Thoracic aorta (tissue), 2 donors: ENCODE measurements around the gene CGB7. TPM values are rescaled to one million over a fixed set of nuclear protein-coding genes. Genes with fewer than 3 reads are reported as not detected.

Experiments used
- ATAC-seq: fragments of 150-250 bp; one replicate; pipeline ENCODE4 v1.8.0; 2017; ENCODE audit warnings: low read depth; ENCODE audit not compliant: insufficient number of reproducible peaks, low FRiP score
- DNase-seq: peaks from one replicate; pipeline ENCODE4 v3.0.0-alpha.2; 2020; ENCODE audit warnings: low spot score
- H3K27ac ChIP-seq, 2 donors: fragments of 200-600 bp; sonication (generic); 1 replicate in 1 of 2; 2 replicates in 1 of 2; pipeline ENCODE4 v1.5.1; 2016; ENCODE audit warnings: mild to moderate bottlenecking in 2 of 2, moderate library complexity in 2 of 2
- H3K27me3 ChIP-seq: fragments of 200-600 bp; sonication (generic); replicated peaks from 2 replicates; pipeline ENCODE4 v1.6.0; 2016; ENCODE audit warnings: mild to moderate bottlenecking; ENCODE audit not compliant: insufficient read depth
- H3K36me3 ChIP-seq: fragments of 200-600 bp; sonication (generic); one replicate; pipeline ENCODE4 v1.5.1; 2016
- H3K4me1 ChIP-seq, 2 donors: fragments of 200-600 bp; sonication (generic); 1 replicate in 1 of 2; 2 replicates in 1 of 2; pipeline versions ENCODE4 v1.5.1 to v1.6.0; 2016; ENCODE audit warnings: low read depth in 2 of 2, mild to moderate bottlenecking in 1 of 2; ENCODE audit not compliant: control insufficient read depth in 1 of 2
- H3K4me3 ChIP-seq: fragments of 200-600 bp; sonication (generic); 2 replicates; pipeline ENCODE4 v1.5.1; 2016; ENCODE audit warnings: mild to moderate bottlenecking
- H3K9me3 ChIP-seq: fragments of 200-600 bp; sonication (generic); 2 replicates; pipeline ENCODE4 v1.5.1; 2016
- total RNA-seq, 2 donors: library from RNA; depleted of rRNA; stranded (reverse); fragments of >200 nt; gene quantifications; one replicate each; pipeline versions ENCODE4 v1.1.0 to v1.2.3, GENCODE V29; 2016
- TF ChIP-seq, protein P1 (sequence below): fragments of 200-600 bp; sonication (generic); IDR thresholded peaks from one replicate; pipeline ENCODE4 v1.5.1; 2019; ENCODE audit warnings: antibody characterized with exemption

Gene CGB7
- total RNA-seq, 2 donors from 2014 or later, result not detected

DNA sequence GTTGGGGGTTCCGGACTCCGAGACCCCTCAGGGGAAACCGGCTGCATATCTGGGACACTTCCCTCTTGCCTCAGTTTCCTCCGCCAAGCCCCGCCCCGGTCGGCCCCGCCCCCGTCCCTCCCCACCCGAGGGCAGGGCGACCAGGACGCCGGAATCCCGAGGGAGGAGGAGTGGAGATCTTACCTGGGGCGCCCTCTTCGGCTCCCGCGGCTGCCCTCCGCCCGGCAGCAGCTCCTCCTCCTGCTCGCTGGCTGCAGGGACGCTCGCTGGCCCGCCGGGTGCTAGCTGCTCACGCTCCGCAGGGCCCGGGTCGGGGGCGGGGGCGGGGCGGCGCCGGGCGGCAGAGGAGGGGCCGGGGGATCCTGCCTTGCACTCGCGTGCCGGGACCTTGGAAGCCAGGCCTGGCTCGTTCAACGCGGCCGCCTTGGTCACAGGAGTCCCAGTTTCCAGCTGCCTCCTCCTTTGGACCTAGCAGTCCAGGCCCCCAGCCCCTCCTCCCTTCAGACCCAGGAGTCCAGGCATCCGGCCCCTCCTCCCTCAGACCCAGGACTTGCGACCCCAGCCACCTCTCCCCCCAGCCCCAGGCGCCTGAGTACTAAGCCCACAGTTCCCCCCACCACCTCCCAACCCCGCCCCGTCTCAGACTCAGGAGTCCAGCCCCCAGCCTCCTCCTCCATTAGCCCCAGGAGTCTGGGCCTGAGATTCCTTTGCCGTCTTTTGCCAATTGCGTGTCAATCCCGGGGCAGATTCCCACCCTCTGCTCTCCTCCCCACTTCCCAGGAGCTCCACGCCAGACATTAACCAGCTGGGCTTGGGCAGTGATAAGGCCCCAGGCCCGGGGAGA, 7.4 kb upstream of the CGB7 start, which contains the start of gene NTF4:
NTF4 (minus strand) TSS at position 51 of the 844 bp plus-strand sequence. CDS start 2,821 bp downstream, outside the sequence.
- H3K4me3 ChIP-seq, result peak within 1 kb of the TSS; percentile 43
- ATAC-seq (no peak), DNase-seq (no peak)
- TF ChIP-seq, protein P1, sequence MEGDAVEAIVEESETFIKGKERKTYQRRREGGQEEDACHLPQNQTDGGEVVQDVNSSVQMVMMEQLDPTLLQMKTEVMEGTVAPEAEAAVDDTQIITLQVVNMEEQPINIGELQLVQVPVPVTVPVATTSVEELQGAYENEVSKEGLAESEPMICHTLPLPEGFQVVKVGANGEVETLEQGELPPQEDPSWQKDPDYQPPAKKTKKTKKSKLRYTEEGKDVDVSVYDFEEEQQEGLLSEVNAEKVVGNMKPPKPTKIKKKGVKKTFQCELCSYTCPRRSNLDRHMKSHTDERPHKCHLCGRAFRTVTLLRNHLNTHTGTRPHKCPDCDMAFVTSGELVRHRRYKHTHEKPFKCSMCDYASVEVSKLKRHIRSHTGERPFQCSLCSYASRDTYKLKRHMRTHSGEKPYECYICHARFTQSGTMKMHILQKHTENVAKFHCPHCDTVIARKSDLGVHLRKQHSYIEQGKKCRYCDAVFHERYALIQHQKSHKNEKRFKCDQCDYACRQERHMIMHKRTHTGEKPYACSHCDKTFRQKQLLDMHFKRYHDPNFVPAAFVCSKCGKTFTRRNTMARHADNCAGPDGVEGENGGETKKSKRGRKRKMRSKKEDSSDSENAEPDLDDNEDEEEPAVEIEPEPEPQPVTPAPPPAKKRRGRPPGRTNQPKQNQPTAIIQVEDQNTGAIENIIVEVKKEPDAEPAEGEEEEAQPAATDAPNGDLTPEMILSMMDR, result no peak
- no peaks in the 10 kb centered on the region for H3K9me3 ChIP-seq
- no peaks in the 10 kb centered on the region for H3K27me3 ChIP-seq
- no peak within 1 kb of the TSS for H3K27ac ChIP-seq
- H3K4me1 ChIP-seq, result no peaks in the 10 kb centered on the region
- H3K36me3 ChIP-seq, result no peaks in the 10 kb centered on the region

DNA sequence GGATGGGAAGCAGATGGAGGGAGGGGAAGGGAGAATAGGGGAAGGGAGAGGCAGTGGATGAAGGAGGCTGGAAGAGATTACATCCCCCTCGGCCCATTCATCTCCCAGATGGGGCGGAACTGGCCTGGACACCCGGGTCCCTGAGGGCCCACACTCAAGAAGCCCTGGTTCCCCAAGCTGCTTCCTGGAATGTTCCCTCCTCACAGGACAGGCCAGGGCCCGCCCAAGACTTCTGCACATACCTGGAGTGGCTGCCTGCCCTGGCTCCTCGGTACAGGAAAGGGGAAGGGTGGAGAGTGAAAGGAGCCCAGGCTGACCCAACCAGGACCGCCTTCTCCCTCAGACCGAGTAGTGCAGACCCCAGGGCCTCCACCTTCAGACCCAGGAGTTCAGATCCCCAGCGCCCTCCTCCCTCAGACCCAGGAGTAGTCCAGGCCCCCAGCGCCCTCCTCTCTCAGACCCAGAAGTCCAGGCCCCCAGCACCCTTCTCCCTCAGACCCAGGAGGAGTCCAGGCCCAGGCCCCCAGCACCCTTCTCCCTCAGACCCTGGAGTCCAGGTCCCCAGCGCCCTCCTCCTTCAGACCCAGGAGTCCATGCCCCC, 6.6 kb upstream of the CGB7 start:
- H3K4me3 ChIP-seq, result no peak overlapping the region
- no peak for ATAC-seq
- H3K27ac ChIP-seq, result no peak overlapping the region
- H3K36me3 ChIP-seq, result no peaks in the 10 kb centered on the region
- TF ChIP-seq, protein P1, result no peak
- H3K27me3 ChIP-seq, result no peaks in the 10 kb centered on the region
- no peaks in the 10 kb centered on the region for H3K9me3 ChIP-seq
- no peak for DNase-seq
- H3K4me1 ChIP-seq, result no peaks in the 10 kb centered on the region

DNA sequence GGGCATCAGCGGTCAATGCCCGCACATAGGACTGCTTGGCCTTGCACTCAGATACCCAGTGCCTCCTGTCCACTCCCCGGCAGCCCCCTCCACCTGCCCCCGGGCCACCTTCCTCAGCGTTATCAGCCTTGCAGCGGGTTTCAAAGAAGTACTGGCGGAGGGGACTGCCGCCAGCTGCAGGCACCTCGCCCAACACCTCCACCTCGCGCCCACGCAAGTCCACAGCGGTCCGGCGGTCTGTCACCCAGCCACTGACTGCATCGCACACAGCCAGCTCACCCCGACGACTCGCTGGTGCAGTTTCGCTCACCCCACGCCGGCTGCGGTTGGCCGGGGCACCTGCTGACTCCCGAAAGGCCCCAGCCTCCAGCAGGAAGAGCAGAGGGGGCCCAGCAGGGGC, 3.9 kb upstream of the CGB7 start:
- no peaks in the 10 kb centered on the region for H3K9me3 ChIP-seq
- no peak overlapping the region for H3K27ac ChIP-seq
- no peak for ATAC-seq
- DNase-seq, result no peak
- no peaks in the 10 kb centered on the region for H3K27me3 ChIP-seq
- H3K36me3 ChIP-seq, result no peaks in the 10 kb centered on the region
- no peak overlapping the region for H3K4me3 ChIP-seq
- H3K4me1 ChIP-seq, result peaks cover 3 to 17% of the 10 kb centered on the region in 2 donors
- TF ChIP-seq, protein P1, result no peak

DNA sequence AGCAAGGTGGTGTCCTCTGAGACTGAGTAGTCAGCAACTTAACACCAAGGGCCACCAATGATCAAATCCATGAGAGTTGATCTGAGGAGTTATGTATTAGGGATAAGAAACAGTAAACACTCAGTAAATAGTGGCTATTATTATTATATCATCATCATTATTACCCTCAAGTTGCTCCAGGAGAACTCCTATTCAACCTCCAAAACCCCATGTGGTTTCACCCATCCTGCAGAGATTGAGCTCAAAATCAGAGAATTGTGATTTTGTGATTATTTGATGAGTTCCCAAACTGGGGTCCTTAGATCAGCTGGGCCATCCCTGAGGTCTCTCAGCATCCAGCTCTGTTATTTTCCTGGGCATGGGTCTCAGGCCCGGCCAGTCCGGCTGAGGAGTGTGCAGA, 3.5 kb upstream of the CGB7 start:
- TF ChIP-seq, protein P1, result no peak
- no peak overlapping the region for H3K4me3 ChIP-seq
- H3K27me3 ChIP-seq, result no peaks in the 10 kb centered on the region
- H3K9me3 ChIP-seq, result no peaks in the 10 kb centered on the region
- H3K4me1 ChIP-seq, result peaks cover 3 to 18% of the 10 kb centered on the region in 2 donors
- no peaks in the 10 kb centered on the region for H3K36me3 ChIP-seq
- ATAC-seq (no peak), DNase-seq (no peak)
- H3K27ac ChIP-seq, result no peak overlapping the region

DNA sequence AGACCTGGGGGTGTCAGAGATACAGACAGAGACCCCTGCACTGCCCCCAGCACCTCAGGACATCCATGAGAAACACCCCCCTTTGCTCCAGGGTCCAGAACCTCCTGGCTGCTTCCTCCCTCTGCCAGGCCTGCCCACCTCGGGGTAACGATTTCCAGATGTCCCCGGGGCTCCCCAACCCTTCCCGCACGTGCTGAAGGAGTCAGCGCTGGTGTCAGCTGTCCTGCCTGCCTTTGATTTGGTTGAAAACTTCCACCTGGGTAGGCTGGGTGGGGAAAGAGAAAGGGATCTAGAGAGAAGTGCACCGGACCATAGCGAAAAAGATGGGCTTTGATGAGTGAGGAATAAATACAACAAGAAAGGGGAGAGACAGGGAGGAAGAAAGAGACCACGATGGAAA, 1.5 kb upstream of the CGB7 start:
- DNase-seq (no peak), ATAC-seq (no peak)
- H3K36me3 ChIP-seq, result no peaks in the 10 kb centered on the region
- TF ChIP-seq, protein P1, result no peak
- H3K9me3 ChIP-seq, result no peaks in the 10 kb centered on the region
- H3K27ac ChIP-seq, result no peak overlapping the region
- H3K27me3 ChIP-seq, result no peaks in the 10 kb centered on the region
- H3K4me1 ChIP-seq, result peaks cover 3 to 18% of the 10 kb centered on the region in 2 donors
- H3K4me3 ChIP-seq, result no peak overlapping the region
